HCT116 (cell line): Measurements from ENCODE around the gene CHST8.

Experiments used
- CEBPB ChIP-seq: IDR thresholded peaks from 2 replicates; pipeline ENCODE4 v1.6.1; 2012; ENCODE audit warnings: low read depth
- CTCF ChIP-seq, 3 experiments: fragments of 200-600 bp in 1 of 3; sonication (generic) in 1 of 3; IDR thresholded peaks in 2 of 3; conservative IDR thresholded peaks in 1 of 3; 2 replicates each; pipeline ENCODE4 v1.5.1; 2012 to 2017; ENCODE audit warnings: low read depth in 2 of 3, low read length in 2 of 3, antibody characterized with exemption in 1 of 3, borderline replicate concordance in 1 of 3, control low read depth in 1 of 3, mild to moderate bottlenecking in 1 of 3, mixed read lengths in 1 of 3, mixed run types in 1 of 3, moderate library complexity in 1 of 3; ENCODE audit not compliant: insufficient read depth in 1 of 3
- EGR1 ChIP-seq: IDR thresholded peaks from 2 replicates; pipeline ENCODE4 v1.6.1; 2012; ENCODE audit warnings: low read depth
- EZH2 ChIP-seq: fragments of 200-600 bp; sonication (generic); IDR thresholded peaks from 2 replicates; pipeline ENCODE4 v1.6.1; 2017; ENCODE audit warnings: antibody characterized with exemption, mixed run types
- JUND ChIP-seq: IDR thresholded peaks from 2 replicates; pipeline ENCODE4 v1.6.1; 2012
- POLR2A ChIP-seq: IDR thresholded peaks from 2 replicates; pipeline ENCODE4 v1.7.0; 2011; ENCODE audit warnings: borderline replicate concordance; ENCODE audit not compliant: insufficient read depth, insufficient read length; ENCODE audit errors: extremely low read depth
- POLR2AphosphoS5 ChIP-seq: IDR thresholded peaks from 2 replicates; pipeline ENCODE4 v1.6.1; 2011; ENCODE audit warnings: mild to moderate bottlenecking, low read depth, low read length, moderate library complexity
- SP1 ChIP-seq: IDR thresholded peaks from 2 replicates; pipeline ENCODE4 v1.6.1; 2012; ENCODE audit warnings: low read depth
- TCF7L2 ChIP-seq: IDR thresholded peaks from 2 replicates; pipeline ENCODE4 v1.7.0; 2011; ENCODE audit warnings: borderline replicate concordance, inconsistent platforms; ENCODE audit not compliant: insufficient read depth, insufficient read length; ENCODE audit errors: extremely low read depth
- TF ChIP-seq, protein P1 (sequence below): IDR thresholded peaks from 2 replicates; pipeline ENCODE4 v1.6.1; 2012
- TF ChIP-seq, protein P2 (sequence below): IDR thresholded peaks from 2 replicates; pipeline ENCODE4 v1.6.1; 2012

DNA sequence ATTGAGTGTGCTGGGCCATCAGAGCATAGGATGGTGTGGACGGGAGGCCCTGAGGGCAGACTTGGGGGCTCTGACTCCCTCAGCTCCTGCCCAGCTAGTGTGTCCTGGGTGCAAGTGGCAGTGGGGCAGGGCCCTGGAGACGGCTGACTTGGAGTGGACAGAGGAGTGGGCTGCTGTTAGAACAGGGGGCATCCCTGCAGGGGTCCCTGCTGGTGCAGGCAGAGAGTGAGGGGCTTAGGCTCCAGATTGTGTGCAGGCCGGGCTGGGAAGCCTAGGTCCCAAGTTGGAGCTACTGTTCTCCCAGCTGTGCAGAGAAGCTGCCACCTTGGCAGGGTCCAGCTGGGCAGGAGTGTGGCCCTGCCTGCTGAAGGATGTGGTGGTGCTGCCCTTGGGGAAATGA, 183.6 kb downstream of the CHST8 start:
- TF ChIP-seq POLR2A (no peak), CTCF (IDR thresholded peaks at IDR 0.05 in 2 of 3, conservative IDR thresholded peaks at IDR 0.05 in 1 of 3; ENCODE audit: borderline replicate concordance in 1 of 3, insufficient read depth in 1 of 3, low read depth in 2 of 3, low read length in 2 of 3) (no peak), EZH2 (no peak), POLR2AphosphoS5 (no peak), TCF7L2 (no peak), EGR1 (no peak), CEBPB (no peak), SP1 (no peak), JUND (no peak)
- TF ChIP-seq, protein P1, sequence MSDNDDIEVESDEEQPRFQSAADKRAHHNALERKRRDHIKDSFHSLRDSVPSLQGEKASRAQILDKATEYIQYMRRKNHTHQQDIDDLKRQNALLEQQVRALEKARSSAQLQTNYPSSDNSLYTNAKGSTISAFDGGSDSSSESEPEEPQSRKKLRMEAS, result no peak
- TF ChIP-seq, protein P2, sequence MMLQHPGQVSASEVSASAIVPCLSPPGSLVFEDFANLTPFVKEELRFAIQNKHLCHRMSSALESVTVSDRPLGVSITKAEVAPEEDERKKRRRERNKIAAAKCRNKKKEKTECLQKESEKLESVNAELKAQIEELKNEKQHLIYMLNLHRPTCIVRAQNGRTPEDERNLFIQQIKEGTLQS, result no peak
